Endothelial cell of umbilical vein (primary cell): ENCODE measurements around the gene OPRL1.

Experiments
- CTCF ChIP-seq, 2 donors: IDR thresholded peaks; 1 replicate in 1 of 2; 2 replicates in 1 of 2; pipeline ENCODE4 v1.5.1; 2011; ENCODE audit warnings: low read length in 2 of 2, mild to moderate bottlenecking in 2 of 2, moderate library complexity in 2 of 2, control low read depth in 1 of 2, inconsistent platforms in 1 of 2, low read depth in 1 of 2; ENCODE audit not compliant: insufficient read depth in 1 of 2; ENCODE audit errors: extremely low read depth in 1 of 2
- EZH2 ChIP-seq: IDR thresholded peaks from 2 replicates; pipeline ENCODE4 v1.6.1; 2012; ENCODE audit warnings: borderline replicate concordance, low read depth, mild to moderate bottlenecking, moderate library complexity, low read length, inconsistent platforms; ENCODE audit not compliant: severe bottlenecking

- TF ChIP-seq CTCF (IDR thresholded peaks at IDR 0.05; ENCODE audit: extremely low read depth in 1 of 2, insufficient read depth in 1 of 2, low read depth in 1 of 2, low read length in 2 of 2) (no peak), EZH2 (no peak)
These were observed 17.1 kb upstream of the OPRL1 start, which contains the start of gene TCEA2 for GRCh38 chr20:64062596-64063388.
